WERI-Rb-1 (cell line): ENCODE results near the gene CACNA1D.

Experiments used
- DNase-seq: peaks from one replicate; pipeline ENCODE4 v3.0.0-alpha.2; 2020
- H3K27ac ChIP-seq: fragments of 250-450 bp; sonication (Bioruptor Pico); 2 replicates; pipeline ENCODE4 v1.5.1; 2020; ENCODE audit warnings: mild to moderate bottlenecking, moderate library complexity
- H3K27me3 ChIP-seq: fragments of 250-450 bp; sonication (Bioruptor Pico); 2 replicates; pipeline ENCODE4 v1.5.1; 2021; ENCODE audit warnings: mild to moderate bottlenecking, low read depth, moderate library complexity; ENCODE audit not compliant: insufficient read depth, severe bottlenecking
- H3K36me3 ChIP-seq: fragments of 250-450 bp; sonication (Bioruptor Pico); 2 replicates; pipeline ENCODE4 v1.5.1; 2020; ENCODE audit warnings: mild to moderate bottlenecking, moderate library complexity
- H3K4me3 ChIP-seq: 2 replicates; pipeline ENCODE4 v1.5.1; 2011; ENCODE audit warnings: low read depth, mild to moderate bottlenecking, control low read depth, low read length
- H3K9me3 ChIP-seq: fragments of 250-450 bp; sonication (Bioruptor Pico); 2 replicates; pipeline ENCODE4 v1.5.1; 2021; ENCODE audit warnings: mild to moderate bottlenecking, moderate library complexity; ENCODE audit not compliant: severe bottlenecking
- TF ChIP-seq, protein P1 (sequence below): IDR thresholded peaks from 2 replicates; pipeline ENCODE4 v1.5.1; 2011; ENCODE audit warnings: low read depth, mild to moderate bottlenecking, control low read depth, inconsistent platforms, low read length

The CACNA1D gene

GRCh38 chr3:53702776-53703530, 208.5 kb downstream of the CACNA1D start:
- no peak overlapping the region for H3K27ac ChIP-seq
- no peaks in the 10 kb centered on the region for H3K27me3 ChIP-seq
- H3K9me3 ChIP-seq = no peaks in the 10 kb centered on the region
- TF ChIP-seq, protein P1, sequence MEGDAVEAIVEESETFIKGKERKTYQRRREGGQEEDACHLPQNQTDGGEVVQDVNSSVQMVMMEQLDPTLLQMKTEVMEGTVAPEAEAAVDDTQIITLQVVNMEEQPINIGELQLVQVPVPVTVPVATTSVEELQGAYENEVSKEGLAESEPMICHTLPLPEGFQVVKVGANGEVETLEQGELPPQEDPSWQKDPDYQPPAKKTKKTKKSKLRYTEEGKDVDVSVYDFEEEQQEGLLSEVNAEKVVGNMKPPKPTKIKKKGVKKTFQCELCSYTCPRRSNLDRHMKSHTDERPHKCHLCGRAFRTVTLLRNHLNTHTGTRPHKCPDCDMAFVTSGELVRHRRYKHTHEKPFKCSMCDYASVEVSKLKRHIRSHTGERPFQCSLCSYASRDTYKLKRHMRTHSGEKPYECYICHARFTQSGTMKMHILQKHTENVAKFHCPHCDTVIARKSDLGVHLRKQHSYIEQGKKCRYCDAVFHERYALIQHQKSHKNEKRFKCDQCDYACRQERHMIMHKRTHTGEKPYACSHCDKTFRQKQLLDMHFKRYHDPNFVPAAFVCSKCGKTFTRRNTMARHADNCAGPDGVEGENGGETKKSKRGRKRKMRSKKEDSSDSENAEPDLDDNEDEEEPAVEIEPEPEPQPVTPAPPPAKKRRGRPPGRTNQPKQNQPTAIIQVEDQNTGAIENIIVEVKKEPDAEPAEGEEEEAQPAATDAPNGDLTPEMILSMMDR = no peak
- DNase-seq = no peak
- no peaks in the 10 kb centered on the region for H3K36me3 ChIP-seq
- H3K4me3 ChIP-seq = no peak overlapping the region

DNA sequence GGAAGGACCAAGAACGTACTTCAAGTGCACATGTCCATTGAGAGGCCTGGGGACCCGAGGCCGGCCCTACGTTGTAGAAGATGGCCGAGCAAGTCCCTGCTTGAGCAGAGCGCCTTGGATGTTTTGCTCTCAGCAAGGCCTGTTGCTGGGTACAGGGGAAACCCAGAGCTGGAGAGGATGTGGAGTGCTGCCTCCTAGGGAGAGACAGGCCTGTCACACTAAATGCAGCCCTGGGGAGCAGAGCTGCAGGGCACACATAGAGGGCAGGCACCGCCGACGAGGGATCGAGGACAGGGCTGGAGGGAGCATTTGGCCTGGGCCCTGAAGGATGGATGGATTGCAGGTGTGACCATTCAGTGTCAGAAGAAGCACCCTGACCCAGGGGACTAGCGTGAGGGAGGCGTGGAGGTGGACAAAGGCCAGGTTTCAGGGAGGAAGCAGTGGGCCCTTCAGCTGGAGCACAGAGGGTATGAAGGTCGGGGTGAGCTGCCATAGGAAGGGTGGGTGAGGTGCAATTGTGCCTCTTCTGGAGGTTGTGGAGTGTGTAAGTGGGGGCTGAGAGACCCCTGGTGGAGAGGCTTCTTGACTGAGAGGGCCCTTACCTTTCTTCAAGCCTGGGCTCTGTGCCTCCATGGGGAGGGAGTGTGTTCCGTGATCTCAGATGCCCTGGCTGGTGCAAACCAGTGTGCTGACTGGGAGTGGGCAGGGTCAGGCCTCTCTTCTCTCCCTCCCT, 209.4 kb downstream of the CACNA1D start:
- H3K27me3 ChIP-seq = no peaks in the 10 kb centered on the region
- no peaks in the 10 kb centered on the region for H3K9me3 ChIP-seq
- no peak for DNase-seq
- TF ChIP-seq, protein P1 = no peak
- H3K36me3 ChIP-seq = no peaks in the 10 kb centered on the region
- H3K27ac ChIP-seq = no peak overlapping the region
- no peak overlapping the region for H3K4me3 ChIP-seq

DNA sequence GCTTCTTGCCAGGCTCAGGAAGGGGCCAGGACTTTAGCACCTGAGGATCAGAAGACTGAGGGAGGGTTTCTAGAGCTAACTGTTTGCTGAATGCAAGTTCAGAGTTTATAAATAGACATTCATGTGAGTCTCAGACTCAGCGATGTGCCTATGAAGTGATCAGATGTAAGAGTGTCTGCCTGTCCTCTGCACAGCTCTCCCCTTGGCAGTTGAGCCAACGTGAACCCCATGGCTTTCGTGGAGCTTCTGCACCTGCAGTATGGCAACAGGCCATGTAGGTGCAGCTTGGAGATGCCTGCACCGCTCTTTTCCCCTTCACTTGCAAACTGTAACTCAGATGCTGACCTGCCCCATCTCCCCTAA, 209.9 kb downstream of the CACNA1D start:
- TF ChIP-seq, protein P1 = no peak
- H3K27ac ChIP-seq = no peak overlapping the region
- H3K27me3 ChIP-seq = no peaks in the 10 kb centered on the region
- H3K4me3 ChIP-seq = no peak overlapping the region
- no peak for DNase-seq
- no peaks in the 10 kb centered on the region for H3K9me3 ChIP-seq
- H3K36me3 ChIP-seq = no peaks in the 10 kb centered on the region

- no peak overlapping the region for H3K27ac ChIP-seq
- no peak overlapping the region for H3K4me3 ChIP-seq
- no peaks in the 10 kb centered on the region for H3K9me3 ChIP-seq
- no peaks in the 10 kb centered on the region for H3K36me3 ChIP-seq
- H3K27me3 ChIP-seq = no peaks in the 10 kb centered on the region
- DNase-seq = no peak
- TF ChIP-seq, protein P1 = no peak
Observed at GRCh38 chr3:53705024-53705745, 210.8 kb downstream of the CACNA1D start.

GRCh38 chr3:53705774-53706173, 211.4 kb downstream of the CACNA1D start:
- TF ChIP-seq, protein P1 = no peak
- no peaks in the 10 kb centered on the region for H3K9me3 ChIP-seq

More at GRCh38 chr3:53705774-53706173, 211.4 kb downstream of the CACNA1D start:
- no peaks in the 10 kb centered on the region for H3K36me3 ChIP-seq
- no peak for DNase-seq
- H3K4me3 ChIP-seq = no peak overlapping the region
- no peak overlapping the region for H3K27ac ChIP-seq
- no peaks in the 10 kb centered on the region for H3K27me3 ChIP-seq
